Neuronal stem cell (in vitro differentiated cells): ENCODE data around the gene EPPIN.
"Not testable (repeated sequence)": the region's sequence is repeated elsewhere in the genome, so short reads cannot be mapped to it uniquely, and the experiment has no call there.

Experiments
- DNase-seq: peaks from one replicate; pipeline ENCODE4 v3.0.0-alpha.2; 2013; ENCODE audit warnings: low spot score
- H2AFZ ChIP-seq: one replicate; pipeline ENCODE4 v1.6.1; 2013; ENCODE audit warnings: mild to moderate bottlenecking, low read length, inconsistent platforms
- H2AK5ac ChIP-seq: 2 replicates; pipeline ENCODE4 v1.6.1; 2013; ENCODE audit warnings: low read depth, mild to moderate bottlenecking, inconsistent platforms, low read length, moderate library complexity, mixed read lengths
- H2BK120ac ChIP-seq: 2 replicates; pipeline ENCODE4 v1.6.1; 2013; ENCODE audit warnings: low read depth, mild to moderate bottlenecking, inconsistent platforms, low read length, moderate library complexity, mixed read lengths
- H2BK12ac ChIP-seq: one replicate; pipeline ENCODE4 v1.6.1; 2013; ENCODE audit warnings: low read length, inconsistent platforms
- H2BK15ac ChIP-seq: 2 replicates; pipeline ENCODE4 v1.6.1; 2013; ENCODE audit warnings: mild to moderate bottlenecking, low read length, inconsistent platforms, mixed read lengths
- H2BK5ac ChIP-seq: one replicate; pipeline ENCODE4 v1.6.1; 2013; ENCODE audit warnings: inconsistent platforms, mild to moderate bottlenecking, low read length, moderate library complexity
- H3K14ac ChIP-seq: one replicate; pipeline ENCODE4 v1.6.1; 2013; ENCODE audit warnings: low read length, inconsistent platforms
- H3K18ac ChIP-seq: 2 replicates; pipeline ENCODE4 v1.6.1; 2013; ENCODE audit warnings: low read length, inconsistent platforms
- H3K23ac ChIP-seq: 2 replicates; pipeline ENCODE4 v1.6.1; 2013; ENCODE audit warnings: low read depth, mild to moderate bottlenecking, mixed read lengths, low read length, inconsistent platforms; ENCODE audit not compliant: poor library complexity
- H3K27ac ChIP-seq: replicated peaks from 3 replicates; pipeline ENCODE4 v1.5.1; 2013; ENCODE audit warnings: low read length, inconsistent platforms
- H3K27me3 ChIP-seq, 3 experiments: 2 replicates each; pipeline ENCODE4 v1.6.1; 2013; ENCODE audit warnings: low read length in 3 of 3, mild to moderate bottlenecking in 2 of 3, inconsistent platforms in 1 of 3, low read depth in 1 of 3, mixed read lengths in 1 of 3, moderate library complexity in 1 of 3; ENCODE audit not compliant: control insufficient read depth in 3 of 3, insufficient read depth in 3 of 3
- H3K36me3 ChIP-seq, 2 donors: replicated peaks in 1 of 2; 2 replicates each; pipeline ENCODE4 v1.6.1; 2013; ENCODE audit warnings: low read length in 2 of 2; ENCODE audit not compliant: control insufficient read depth in 2 of 2, insufficient read depth in 2 of 2
- H3K4ac ChIP-seq: 2 replicates; pipeline ENCODE4 v1.6.1; 2013; ENCODE audit warnings: inconsistent platforms, mild to moderate bottlenecking, low read length, moderate library complexity
- H3K4me1 ChIP-seq, 2 donors: 1 replicate in 1 of 2; 2 replicates in 1 of 2; pipeline ENCODE4 v1.6.1; 2013; ENCODE audit warnings: low read length in 2 of 2, low read depth in 1 of 2; ENCODE audit not compliant: control insufficient read depth in 2 of 2, insufficient read depth in 1 of 2
- H3K4me2 ChIP-seq: one replicate; pipeline ENCODE4 v1.6.1; 2013; ENCODE audit warnings: mild to moderate bottlenecking, low read length, inconsistent platforms; ENCODE audit not compliant: insufficient read depth, poor library complexity, severe bottlenecking
- H3K4me3 ChIP-seq, 2 donors: 2 replicates each; pipeline ENCODE4 v1.5.1; 2013; ENCODE audit warnings: low read length in 2 of 2, mild to moderate bottlenecking in 2 of 2, inconsistent platforms in 1 of 2, moderate library complexity in 1 of 2
- H3K79me1 ChIP-seq: one replicate; pipeline ENCODE4 v1.6.1; 2013; ENCODE audit warnings: low read depth, mild to moderate bottlenecking, inconsistent platforms, low read length, moderate library complexity
- H3K9ac ChIP-seq: one replicate; pipeline ENCODE4 v1.6.1; 2013; ENCODE audit warnings: mild to moderate bottlenecking, low read depth, low read length, inconsistent platforms; ENCODE audit not compliant: poor library complexity
- H3K9me3 ChIP-seq, 2 donors: replicated peaks in 1 of 2; 2 replicates each; pipeline versions ENCODE3 to v1.6.1; 2013; ENCODE audit warnings: low read length in 2 of 2, mild to moderate bottlenecking in 2 of 2, inconsistent platforms in 1 of 2, low read depth in 1 of 2, mixed read lengths in 1 of 2, moderate library complexity in 1 of 2; ENCODE audit not compliant: control insufficient read depth in 2 of 2, insufficient read depth in 1 of 2
- H4K8ac ChIP-seq: one replicate; pipeline ENCODE4 v1.6.1; 2013; ENCODE audit warnings: low read depth, mild to moderate bottlenecking, inconsistent platforms, low read length, moderate library complexity
- H4K91ac ChIP-seq: one replicate; pipeline ENCODE4 v1.6.1; 2013; ENCODE audit warnings: low read length, low read depth, mild to moderate bottlenecking, inconsistent platforms; ENCODE audit not compliant: poor library complexity
- WGBS, 2 donors: extraction: QIAGEN DNeasy Blood & Tissue Kit; methylation state at CpG; one replicate each; pipeline ENCODE4 v1.1.7; 2013; ENCODE audit warnings: missing lambda C conversion rate in 2 of 2, mixed read lengths in 1 of 2; ENCODE audit not compliant: insufficient read length in 2 of 2, insufficient replicate concordance in 1 of 2; ENCODE audit errors: extremely low coverage in 2 of 2; 5-methylcytosine and 5-hydroxymethylcytosine counted together

The EPPIN gene

DNA sequence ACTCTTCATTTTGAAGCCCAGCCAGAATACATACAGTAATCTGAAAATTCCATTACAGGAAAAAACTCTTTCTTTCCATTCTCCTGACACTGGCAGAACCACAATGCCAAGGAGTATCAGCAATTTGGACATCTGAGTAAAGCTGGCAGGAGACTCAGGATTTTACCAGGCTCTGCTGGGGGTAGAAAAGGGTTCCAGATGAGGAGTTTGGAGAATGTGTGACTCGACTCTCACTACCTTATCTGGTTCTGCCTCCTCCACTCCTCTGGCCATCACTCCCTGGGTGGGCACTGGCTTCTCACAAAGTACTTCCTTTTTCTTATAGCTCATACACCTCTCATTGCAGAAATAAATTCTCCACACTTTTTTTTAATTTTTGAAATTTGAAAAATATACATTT is 42.5 kb upstream of the EPPIN start:
- Histone ChIP-seq H3K27me3 (no peaks in the 10 kb centered on the region), H3K18ac (no peak overlapping the region), H3K14ac (no peak overlapping the region), H3K4me1 (no peaks in the 10 kb centered on the region), H2BK5ac (no peak overlapping the region), H2BK120ac (no peak overlapping the region), H3K4me2 (no peak overlapping the region), H3K23ac (no peak overlapping the region), H2AFZ (no peak overlapping the region), H2BK12ac (no peak overlapping the region), H3K36me3 (no peaks in the 10 kb centered on the region), H4K8ac (no peak overlapping the region), H2AK5ac (no peak overlapping the region), H3K9ac (no peak overlapping the region), H3K4ac (no peak overlapping the region), H3K4me3 (no peak overlapping the region), H2BK15ac (no peak overlapping the region), H4K91ac (no peak overlapping the region), H3K27ac (no peak overlapping the region), H3K9me3 (peaks cover 0 to 6% of the 10 kb centered on the region in 2 donors), H3K79me1 (no peaks in the 10 kb centered on the region)
- WGBS, 2 donors, result no CpG with 5 or more reads among the region's 1 CpG
- DNase-seq, result no peak

DNA sequence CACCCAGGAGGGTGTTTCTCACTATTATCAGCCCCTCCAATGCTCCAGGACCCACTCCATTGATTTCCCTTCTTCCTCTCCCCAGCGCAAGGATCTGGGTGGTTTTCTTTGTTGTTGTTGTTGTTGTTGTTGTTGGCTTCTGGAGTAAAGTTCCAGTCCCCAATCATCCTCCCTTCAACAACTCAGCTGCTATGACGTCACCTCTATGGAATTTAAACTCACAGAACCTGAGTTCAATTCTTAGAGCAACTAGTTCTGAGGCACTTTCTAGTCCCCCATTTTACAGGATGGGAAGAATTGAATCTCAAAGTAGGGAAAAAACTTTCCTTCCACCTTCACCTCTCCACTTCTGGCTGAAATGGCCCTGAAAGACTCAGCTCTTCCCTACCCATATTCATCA is 41.6 kb upstream of the EPPIN start:
- Histone ChIP-seq H4K8ac (no peak overlapping the region), H3K14ac (no peak overlapping the region), H3K79me1 (no peaks in the 10 kb centered on the region), H2BK120ac (no peak overlapping the region), H3K4me3 (no peak overlapping the region), H3K23ac (no peak overlapping the region), H3K27ac (no peak overlapping the region), H3K4me1 (no peaks in the 10 kb centered on the region), H3K9me3 (peaks cover 0 to 6% of the 10 kb centered on the region in 2 donors), H4K91ac (no peak overlapping the region), H2AK5ac (no peak overlapping the region), H3K36me3 (no peaks in the 10 kb centered on the region), H2BK12ac (no peak overlapping the region), H3K9ac (no peak overlapping the region), H3K27me3 (no peaks in the 10 kb centered on the region), H2BK5ac (no peak overlapping the region), H2AFZ (no peak overlapping the region), H2BK15ac (no peak overlapping the region), H3K18ac (no peak overlapping the region), H3K4ac (no peak overlapping the region), H3K4me2 (no peak overlapping the region)
- no peak for DNase-seq
- WGBS, 2 donors, result no CpG with 5 or more reads among the region's 2 CpGs

DNA sequence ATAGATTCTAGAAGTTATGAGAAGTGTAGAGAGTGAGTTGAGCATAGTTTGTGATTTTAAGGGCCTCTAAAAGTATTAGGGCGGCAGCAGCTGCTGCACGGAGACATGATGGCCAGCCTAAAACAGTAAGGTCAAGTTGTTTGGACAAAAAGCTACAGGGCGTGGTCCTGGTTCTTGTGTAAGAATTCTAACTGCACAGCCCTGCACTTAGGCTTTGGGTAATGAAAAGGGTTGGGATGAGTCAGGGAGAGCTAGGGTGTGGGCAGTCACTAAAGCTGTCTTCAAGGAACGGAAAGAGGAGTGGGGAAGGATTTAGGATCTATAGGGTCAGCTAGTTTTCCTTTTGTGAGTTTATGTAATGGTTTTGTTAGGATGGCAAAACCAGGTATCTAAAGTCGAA is 38.8 kb upstream of the EPPIN start:
- WGBS, 2 donors, result no CpG with 5 or more reads among the region's 5 CpGs
- H3K79me1 ChIP-seq, H3K36me3 ChIP-seq, H2BK5ac ChIP-seq, H3K4me3 ChIP-seq, H2AFZ ChIP-seq, H3K9me3 ChIP-seq, H4K8ac ChIP-seq, H3K9ac ChIP-seq, H3K18ac ChIP-seq, H2AK5ac ChIP-seq, H4K91ac ChIP-seq, H3K14ac ChIP-seq, H2BK120ac ChIP-seq, H3K4me1 ChIP-seq, H3K27me3 ChIP-seq, H3K4me2 ChIP-seq, DNase-seq, H3K23ac ChIP-seq, H3K27ac ChIP-seq, H2BK15ac ChIP-seq, H2BK12ac ChIP-seq, H3K4ac ChIP-seq: not testable (repeated sequence)

DNA sequence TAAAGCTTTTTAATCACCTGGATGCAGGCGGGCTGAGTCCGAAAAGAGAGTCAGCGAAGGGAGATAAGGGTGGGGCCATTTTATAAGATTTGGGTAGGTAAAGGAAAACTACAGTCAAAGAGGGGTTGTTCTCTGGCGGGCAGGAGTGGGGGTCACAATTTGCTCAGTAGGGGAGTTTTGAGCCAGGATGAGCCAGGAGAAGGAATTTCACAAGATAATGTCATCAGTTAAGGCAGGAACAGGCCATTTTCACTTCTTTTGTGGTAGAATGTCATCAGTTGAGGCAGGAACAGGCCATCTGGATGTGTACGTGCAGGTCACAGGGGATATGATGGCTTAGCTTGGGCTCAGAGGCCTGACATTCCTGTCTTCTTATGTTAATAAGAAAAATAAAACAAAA is 37.1 kb upstream of the EPPIN start:
- not testable (repeated sequence) for H3K9me3 ChIP-seq, H2AFZ ChIP-seq, H3K4me2 ChIP-seq, H3K4ac ChIP-seq, H3K36me3 ChIP-seq, DNase-seq, H2BK12ac ChIP-seq, H3K18ac ChIP-seq, H2BK15ac ChIP-seq, H3K4me3 ChIP-seq, H3K27me3 ChIP-seq, H2BK120ac ChIP-seq, H4K91ac ChIP-seq, H4K8ac ChIP-seq, H3K79me1 ChIP-seq, H3K9ac ChIP-seq, H3K23ac ChIP-seq, H2BK5ac ChIP-seq, H2AK5ac ChIP-seq, H3K14ac ChIP-seq, H3K27ac ChIP-seq
- no CpG with 5 or more reads among the region's 5 CpGs for WGBS, 2 donors
- H3K4me1 ChIP-seq, result peaks cover 8 to 10% of the 10 kb centered on the region in 2 donors
